ELR (cell line): ENCODE data around the gene EPS8L3.

Experiments used
- DNase-seq: peaks from one replicate; pipeline ENCODE4 v3.0.0-alpha.2; 2015; ENCODE audit warnings: low read depth

Gene EPS8L3

GRCh38 chr1:109739738-109740614 lies 23.7 kb downstream of the EPS8L3 start:
- peak; percentile 75 for DNase-seq

- DNase-seq, result no peak
Measured at GRCh38 chr1:109733236-109733870, 30.4 kb downstream of the EPS8L3 start.

DNA sequence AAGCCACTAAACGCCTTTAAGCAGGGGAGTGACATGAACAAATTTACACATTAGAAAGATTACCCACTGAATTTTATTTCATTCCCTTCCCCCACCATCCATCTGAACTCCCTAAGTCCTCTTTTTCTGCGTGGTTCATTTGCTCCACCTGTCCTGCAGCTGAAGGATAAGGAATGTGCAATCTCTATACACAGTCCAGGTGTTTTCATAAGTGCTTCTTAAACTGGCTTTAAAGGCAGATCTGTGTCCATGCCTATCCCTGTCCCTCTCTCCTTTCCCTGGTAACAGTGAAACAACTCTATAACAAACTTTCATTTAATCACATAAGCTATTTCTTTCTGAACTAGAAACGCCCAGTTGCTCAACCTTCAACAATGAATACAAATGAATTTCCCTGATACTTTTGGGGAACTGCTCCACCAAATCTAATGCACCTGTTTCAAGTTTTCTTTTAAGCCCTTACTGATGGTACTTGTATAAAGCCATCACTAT lies 31.3 kb downstream of the EPS8L3 start:
- DNase-seq, result no peak

- DNase-seq, result no peak
Measured at GRCh38 chr1:109730666-109731065, 33.1 kb downstream of the EPS8L3 start.

GRCh38 chr1:109728870-109729269 lies 34.9 kb downstream of the EPS8L3 start:
- DNase-seq, result no peak

GRCh38 chr1:109726728-109727373 lies 36.9 kb downstream of the EPS8L3 start:
- no peak for DNase-seq

GRCh38 chr1:109726007-109726406 lies 37.7 kb downstream of the EPS8L3 start:
- no peak for DNase-seq

- DNase-seq, result no peak
Measured at GRCh38 chr1:109725510-109725909, 38.2 kb downstream of the EPS8L3 start.

- DNase-seq, result no peak
Measured at GRCh38 chr1:109724933-109725332, 38.8 kb downstream of the EPS8L3 start.

DNA sequence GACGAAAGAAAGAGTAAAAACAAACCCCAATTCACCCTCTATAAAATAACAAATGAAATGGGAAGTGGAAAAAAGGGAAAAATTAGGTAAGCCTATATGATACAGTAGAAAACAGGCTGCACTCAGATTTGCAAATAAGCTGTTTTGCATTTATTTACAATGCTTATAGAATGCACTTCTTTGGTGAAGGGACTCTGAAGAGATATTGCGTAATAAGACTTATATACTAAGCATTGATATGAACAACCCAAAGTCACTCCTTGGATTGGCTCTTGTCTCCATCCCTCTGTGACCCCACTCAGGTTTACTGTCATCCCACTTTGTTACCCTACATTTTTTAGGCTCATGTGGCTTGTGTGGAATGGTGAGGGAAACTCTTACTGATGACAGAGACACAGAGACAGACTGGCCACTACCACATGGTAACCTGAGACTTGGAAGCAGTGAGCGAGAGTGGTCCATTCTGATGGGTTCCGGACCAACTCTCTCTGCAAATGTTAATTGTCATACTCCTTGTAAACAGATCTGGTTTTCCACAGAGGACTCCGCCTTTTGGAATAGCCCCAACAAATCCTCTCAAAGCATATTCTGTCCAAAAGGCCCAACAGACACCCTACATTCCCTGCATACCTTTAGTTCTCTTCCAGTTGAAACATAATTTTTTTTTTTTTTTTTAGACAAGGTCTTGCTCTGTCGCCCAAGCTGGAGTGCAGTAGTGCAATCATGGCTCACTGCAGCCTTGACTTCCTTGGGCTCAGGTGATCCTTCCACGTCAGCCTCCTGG lies 40.6 kb downstream of the EPS8L3 start:
- no peak for DNase-seq

GRCh38 chr1:109721971-109722370 lies 41.8 kb downstream of the EPS8L3 start:
- DNase-seq, result no peak

- DNase-seq, result no peak
Measured at GRCh38 chr1:109721042-109721441, 42.7 kb downstream of the EPS8L3 start.

GRCh38 chr1:109719337-109719837 lies 44.3 kb downstream of the EPS8L3 start:
- DNase-seq, result peak; percentile 75

GRCh38 chr1:109718495-109718894 lies 45.2 kb downstream of the EPS8L3 start:
- DNase-seq, result peak; percentile 66

DNA sequence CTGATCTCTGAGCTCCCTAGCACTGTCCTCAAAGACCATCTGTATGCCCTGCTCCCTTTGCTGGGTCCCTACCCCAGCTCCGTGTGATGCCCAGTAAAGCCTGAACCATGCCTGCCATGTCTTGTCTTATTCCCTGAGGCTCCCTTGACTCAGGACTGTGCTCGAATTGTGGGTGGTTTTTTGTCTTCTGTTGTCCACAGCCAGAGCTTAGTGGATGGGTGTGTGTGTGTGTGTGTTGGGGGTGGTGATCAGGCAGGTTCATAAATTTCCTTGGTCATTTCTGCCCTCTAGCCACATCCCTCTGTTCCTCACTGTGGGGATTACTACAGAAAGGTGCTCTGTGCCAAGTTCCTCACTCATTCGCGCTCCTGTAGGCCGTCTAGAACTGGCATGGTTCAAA lies 46.0 kb downstream of the EPS8L3 start:
- DNase-seq, result no peak

DNA sequence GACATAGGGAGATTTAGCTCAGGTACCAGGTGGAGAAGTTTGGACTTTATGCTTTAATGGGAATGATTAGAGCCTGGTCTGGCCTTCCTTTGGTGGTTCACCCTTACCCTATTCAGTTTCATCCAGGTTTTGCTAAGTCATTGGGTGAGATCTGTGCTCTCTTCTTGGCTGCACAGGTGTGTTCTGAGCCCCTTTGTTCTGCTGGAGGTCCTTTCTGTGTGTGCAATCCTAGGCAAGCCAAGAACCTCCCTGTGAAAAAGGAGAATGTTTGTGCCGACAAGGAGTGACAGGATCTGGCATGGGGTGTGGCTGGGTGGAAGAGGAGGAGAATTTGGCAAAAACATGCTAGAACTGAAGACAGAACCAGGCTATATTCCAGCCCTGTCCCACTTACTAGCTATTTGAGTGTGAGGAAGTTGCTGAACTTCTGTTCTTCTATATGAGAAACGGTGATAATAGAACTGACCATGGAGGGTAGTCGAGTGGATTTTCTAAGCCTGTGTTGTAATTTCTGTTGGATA lies 47.1 kb downstream of the EPS8L3 start:
- no peak for DNase-seq

- DNase-seq, result no peak
Measured at GRCh38 chr1:109716121-109716520, 47.6 kb downstream of the EPS8L3 start.

- DNase-seq, result no peak
Measured at GRCh38 chr1:109714661-109715372, 48.9 kb downstream of the EPS8L3 start.

DNA sequence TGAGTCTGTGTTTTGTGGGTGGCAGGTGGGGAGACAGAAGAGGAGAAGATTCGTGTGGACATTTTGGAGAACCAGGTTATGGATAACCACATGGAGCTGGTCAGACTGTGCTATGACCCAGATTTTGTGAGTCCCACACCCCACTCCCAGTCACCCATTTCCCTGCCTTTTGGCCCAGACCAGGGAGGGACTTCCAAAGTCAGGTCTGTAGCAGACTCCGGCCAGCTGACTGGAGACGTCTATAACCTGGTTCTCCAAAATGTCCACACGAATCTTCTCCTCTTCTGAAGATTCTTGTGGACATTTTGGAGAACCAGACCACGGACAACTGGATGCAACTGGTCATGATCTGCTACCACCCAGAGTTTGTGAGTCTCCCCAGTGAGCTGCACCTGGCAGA lies 50.1 kb downstream of the EPS8L3 start:
- no peak for DNase-seq

- DNase-seq, result no peak
Measured at GRCh38 chr1:109712321-109712864, 51.3 kb downstream of the EPS8L3 start.
